Measurements from ENCODE around the gene ZP1. TPM values are rescaled to one million over a fixed set of nuclear protein-coding genes. Genes with fewer than 3 reads are reported as not detected.

Gene ZP1
- total and polyA plus RNA-seq, 2 of the 4 experiments (the other 2 are of a cell fraction) = 0.18 to 1.6 TPM

DNA sequence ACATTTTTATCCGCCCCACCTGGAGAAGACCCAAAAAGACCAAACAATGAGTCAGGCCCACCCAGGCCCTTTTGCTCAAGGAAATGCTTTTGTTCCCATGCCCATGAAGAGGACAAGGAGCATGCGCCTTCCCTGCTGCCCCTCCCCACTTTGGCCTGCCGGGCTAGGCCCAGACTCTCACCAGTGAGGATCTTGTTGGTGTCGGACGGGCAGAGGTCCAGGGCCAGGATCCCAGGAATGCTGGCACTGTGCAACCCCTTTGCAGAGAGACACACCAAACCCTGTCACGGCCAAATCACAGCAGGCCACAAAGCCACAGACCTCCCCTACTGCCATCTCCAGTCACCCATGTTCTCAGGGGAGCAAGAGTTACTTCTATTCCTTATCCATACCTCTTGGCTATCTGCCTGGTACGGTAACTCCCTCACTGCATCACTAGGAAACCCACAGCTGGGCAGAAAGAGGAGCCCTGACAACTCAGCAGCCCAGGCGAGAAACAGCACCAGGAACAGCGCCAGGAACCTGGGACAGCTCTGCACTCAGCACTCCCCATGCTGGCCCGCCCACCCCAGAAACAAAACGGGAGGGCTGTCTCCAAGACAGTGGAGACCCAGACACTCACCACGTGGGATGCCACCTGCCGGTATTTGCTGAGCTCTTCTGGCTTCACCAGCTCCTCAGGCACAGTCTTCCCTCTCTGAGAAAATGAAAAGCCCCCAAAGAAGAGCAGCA is 33.5 kb downstream of the ZP1 start:
- Histone ChIP-seq H3K9me1 (ENCODE audit: insufficient read depth, low read length) (no peaks in the 10 kb centered on the region), H3K23ac (ENCODE audit: low read depth, low read length) (no peak overlapping the region), H2AK5ac (ENCODE audit: low read depth, low read length) (no peak overlapping the region), H2AFZ (replicated peaks; ENCODE audit: low read length, poor library complexity) (no peak overlapping the region), H3K79me1 (ENCODE audit: low read depth in 1 of 2, low read length in 2 of 2) (peaks cover 9 to 45% of the 10 kb centered on the region in 2 experiments; a peak in 3 of 4 replicates), H2BK120ac (ENCODE audit: low read depth, low read length) (no peak overlapping the region), H3K36me3 (ENCODE audit: control insufficient read depth, insufficient read depth, low read length) (peaks cover 56% of the 10 kb centered on the region), H2BK20ac (ENCODE audit: low read depth, low read length) (no peak overlapping the region), H3K4me2 (ENCODE audit: low read depth, low read length) (no peak overlapping the region), H4K5ac (ENCODE audit: low read depth, low read length) (no peak overlapping the region), H4K20me1 (ENCODE audit: insufficient read depth, low read length) (peaks cover 28% of the 10 kb centered on the region), H3K27ac (ENCODE audit: insufficient read depth, low read length) (no peak overlapping the region), H3K9me3 (ENCODE audit: control insufficient read depth, insufficient read depth, low read length) (no peaks in the 10 kb centered on the region), H2AK9ac (replicated peaks; ENCODE audit: low read depth, low read length, poor library complexity) (no peak overlapping the region), H4K8ac (ENCODE audit: low read depth in 2 of 2, low read length in 2 of 2) (no peak overlapping the region), H3K56ac (ENCODE audit: extremely low read depth, insufficient read depth, low read length) (no peak overlapping the region), H3K14ac (replicated peaks; ENCODE audit: low read depth, low read length) (no peak overlapping the region), H3K4me3 (ENCODE audit: insufficient read depth, low read depth, low read length) (no peak overlapping the region), H3K27me3 (ENCODE audit: control insufficient read depth, insufficient read depth, low read length) (no peaks in the 10 kb centered on the region), H3K18ac (ENCODE audit: low read depth, low read length) (no peak overlapping the region), H2BK15ac (ENCODE audit: low read depth, low read length) (no peak overlapping the region), H2BK5ac (ENCODE audit: low read depth, low read length, poor library complexity, severe bottlenecking) (no peak overlapping the region), H3K9ac (ENCODE audit: low read depth, low read length) (no peak overlapping the region), H3K4ac (ENCODE audit: low read depth, low read length) (no peak overlapping the region), H4K91ac (ENCODE audit: insufficient read depth, low read depth, low read length) (no peak overlapping the region), H3K4me1 (ENCODE audit: control insufficient read depth, insufficient read depth, low read length) (peaks cover 3% of the 10 kb centered on the region; the same call in 1 of the 2 replicates)
- WGBS, 2 experiments (ENCODE audit: extremely low coverage in 2 of 2, insufficient read length in 1 of 2) = 100% methylated on average over 1 of the region's 13 CpGs; no CpG with 5 or more reads in 1 of the 2 experiments
- ATAC-seq (ENCODE audit: low read depth) (no peak), DNase-seq (no peak)
- intact Hi-C loops (cut with micrococcal nuclease) (no loop called here), dilution Hi-C loops (cut with HindIII; ENCODE audit: low sequenced_read_pairs, unreplicated experiment) (no loop called here), in situ Hi-C loops (cut with MboI; ENCODE audit: low sequenced_read_pairs) (loop anchor here (25.0 kb wide), 1 partner anchor 1314 kb away; no protein-coding TSS in a partner anchor)
- no TSS peak for BruUV-seq (replicated peaks)
- ChIA-PET POLR2A (ENCODE audit: unreplicated experiment) (no interaction called here), CTCF (interaction anchor here (0.6 to 1.7 kb wide), 2 partner anchors 46 to 70 kb away, joined by 3 to 24 read pairs; no protein-coding TSS in a partner anchor)
- no peak for TF ChIP-seq RAD21 (IDR thresholded peaks at IDR 0.05; ENCODE audit: low read length)
- no peak for TF ChIP-seq MAFK (IDR thresholded peaks at IDR 0.05; ENCODE audit: low read depth, low read length)
- TF ChIP-seq RFX5 (IDR thresholded peaks at IDR 0.05; ENCODE audit: low read depth, low read length) = no peak
- TF ChIP-seq, protein P1, sequence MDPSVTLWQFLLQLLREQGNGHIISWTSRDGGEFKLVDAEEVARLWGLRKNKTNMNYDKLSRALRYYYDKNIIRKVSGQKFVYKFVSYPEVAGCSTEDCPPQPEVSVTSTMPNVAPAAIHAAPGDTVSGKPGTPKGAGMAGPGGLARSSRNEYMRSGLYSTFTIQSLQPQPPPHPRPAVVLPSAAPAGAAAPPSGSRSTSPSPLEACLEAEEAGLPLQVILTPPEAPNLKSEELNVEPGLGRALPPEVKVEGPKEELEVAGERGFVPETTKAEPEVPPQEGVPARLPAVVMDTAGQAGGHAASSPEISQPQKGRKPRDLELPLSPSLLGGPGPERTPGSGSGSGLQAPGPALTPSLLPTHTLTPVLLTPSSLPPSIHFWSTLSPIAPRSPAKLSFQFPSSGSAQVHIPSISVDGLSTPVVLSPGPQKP (IDR thresholded peaks at IDR 0.05; ENCODE audit: borderline replicate concordance, low read depth, low read length) = no peak
- TF ChIP-seq NFE2L2 (IDR thresholded peaks at IDR 0.05; ENCODE audit: low read depth, low read length) = no peak
- TF ChIP-seq, protein P2, sequence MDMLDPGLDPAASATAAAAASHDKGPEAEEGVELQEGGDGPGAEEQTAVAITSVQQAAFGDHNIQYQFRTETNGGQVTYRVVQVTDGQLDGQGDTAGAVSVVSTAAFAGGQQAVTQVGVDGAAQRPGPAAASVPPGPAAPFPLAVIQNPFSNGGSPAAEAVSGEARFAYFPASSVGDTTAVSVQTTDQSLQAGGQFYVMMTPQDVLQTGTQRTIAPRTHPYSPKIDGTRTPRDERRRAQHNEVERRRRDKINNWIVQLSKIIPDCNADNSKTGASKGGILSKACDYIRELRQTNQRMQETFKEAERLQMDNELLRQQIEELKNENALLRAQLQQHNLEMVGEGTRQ (IDR thresholded peaks at IDR 0.05; ENCODE audit: low read depth, low read length) = no peak
- TF ChIP-seq MAZ (IDR thresholded peaks at IDR 0.05; ENCODE audit: borderline replicate concordance, low read depth, low read length) = no peak
- no peak for TF ChIP-seq CEBPB (IDR thresholded peaks at IDR 0.05; ENCODE audit: low read depth, low read length)
- TF ChIP-seq MXI1 (IDR thresholded peaks at IDR 0.05; ENCODE audit: borderline replicate concordance, low read depth, low read length) = no peak
- TF ChIP-seq SMC3 (IDR thresholded peaks at IDR 0.05; ENCODE audit: low read depth, low read length) = no peak
- TF ChIP-seq CHD1 (IDR thresholded peaks at IDR 0.05; ENCODE audit: low read depth, low read length) = no peak
- TF ChIP-seq, protein P3, sequence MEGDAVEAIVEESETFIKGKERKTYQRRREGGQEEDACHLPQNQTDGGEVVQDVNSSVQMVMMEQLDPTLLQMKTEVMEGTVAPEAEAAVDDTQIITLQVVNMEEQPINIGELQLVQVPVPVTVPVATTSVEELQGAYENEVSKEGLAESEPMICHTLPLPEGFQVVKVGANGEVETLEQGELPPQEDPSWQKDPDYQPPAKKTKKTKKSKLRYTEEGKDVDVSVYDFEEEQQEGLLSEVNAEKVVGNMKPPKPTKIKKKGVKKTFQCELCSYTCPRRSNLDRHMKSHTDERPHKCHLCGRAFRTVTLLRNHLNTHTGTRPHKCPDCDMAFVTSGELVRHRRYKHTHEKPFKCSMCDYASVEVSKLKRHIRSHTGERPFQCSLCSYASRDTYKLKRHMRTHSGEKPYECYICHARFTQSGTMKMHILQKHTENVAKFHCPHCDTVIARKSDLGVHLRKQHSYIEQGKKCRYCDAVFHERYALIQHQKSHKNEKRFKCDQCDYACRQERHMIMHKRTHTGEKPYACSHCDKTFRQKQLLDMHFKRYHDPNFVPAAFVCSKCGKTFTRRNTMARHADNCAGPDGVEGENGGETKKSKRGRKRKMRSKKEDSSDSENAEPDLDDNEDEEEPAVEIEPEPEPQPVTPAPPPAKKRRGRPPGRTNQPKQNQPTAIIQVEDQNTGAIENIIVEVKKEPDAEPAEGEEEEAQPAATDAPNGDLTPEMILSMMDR (conservative IDR thresholded peaks at IDR 0.05; ENCODE audit: low read depth, low read length) = no peak
- TF ChIP-seq FOS (IDR thresholded peaks at IDR 0.05; ENCODE audit: low read depth, low read length) = no peak
